Suprapubic skin (tissue), 4 donors: Measurements from ENCODE around the gene DPEP2. TPM values are rescaled to one million over a fixed set of nuclear protein-coding genes. Genes with fewer than 3 reads are reported as not detected.
"Not testable (repeated sequence)": the region's sequence is repeated elsewhere in the genome, so short reads cannot be mapped to it uniquely, and the experiment has no call there.

Source experiments
- DNase-seq, 2 donors: peaks; one replicate each; pipeline ENCODE4 v3.0.0-alpha.2; 2019; ENCODE audit warnings: low spot score in 2 of 2
- H3K27ac ChIP-seq: fragments of 200-600 bp; sonication (generic); one replicate; pipeline ENCODE4 v1.5.1; 2019
- H3K27me3 ChIP-seq: fragments of 200-600 bp; sonication (generic); one replicate; pipeline ENCODE4 v1.5.1; 2019
- H3K36me3 ChIP-seq: fragments of 200-600 bp; sonication (generic); one replicate; pipeline ENCODE4 v1.5.1; 2019
- H3K4me1 ChIP-seq: fragments of 200-600 bp; sonication (generic); one replicate; pipeline ENCODE4 v1.5.1; 2019
- H3K4me3 ChIP-seq: fragments of 200-600 bp; sonication (generic); one replicate; pipeline ENCODE4 v1.5.1; 2019; ENCODE audit warnings: mild to moderate bottlenecking
- H3K9me3 ChIP-seq: fragments of 200-600 bp; sonication (generic); one replicate; pipeline ENCODE4 v1.5.1; 2019
- EP300 ChIP-seq: sonication (generic); formaldehyde crosslinking; IDR thresholded peaks from one replicate; pipeline ENCODE4 v1.6.1; 2017; ENCODE audit warnings: antibody characterized with exemption
- POLR2A ChIP-seq, 2 donors: fragments of 450-650 bp; IDR thresholded peaks; one replicate each; pipeline ENCODE4 v1.6.1; 2017; ENCODE audit warnings: antibody characterized with exemption in 2 of 2, mild to moderate bottlenecking in 2 of 2, moderate library complexity in 2 of 2
- POLR2AphosphoS5 ChIP-seq, 3 donors: sonication (generic); formaldehyde crosslinking; IDR thresholded peaks; one replicate each; pipeline ENCODE4 v1.6.1; 2017; ENCODE audit warnings: antibody characterized with exemption in 3 of 3
- WGBS: methylation state at CpG from one replicate; pipeline ENCODE4 v1.1.5; 2018; 5-methylcytosine and 5-hydroxymethylcytosine counted together
- total RNA-seq, 4 donors: library from RNA; depleted of rRNA; stranded (reverse); fragments of >200 nt; gene quantifications; one replicate each; pipeline ENCODE4 v1.1.0, GENCODE V29; 2016
- TF ChIP-seq, protein P1 (sequence below), 2 donors: fragments of 200-600 bp in 1 of 2; fragments of 450-650 bp in 1 of 2; sonication (generic) in 1 of 2; IDR thresholded peaks; one replicate each; pipeline ENCODE4 v1.5.1; 2016 to 2019; ENCODE audit warnings: antibody characterized with exemption in 2 of 2, mild to moderate bottlenecking in 1 of 2, moderate library complexity in 1 of 2

DPEP2 gene
- total RNA-seq = under 1 TPM in 1 of 4 donors, not detected in 3; 0.56 TPM

DNA sequence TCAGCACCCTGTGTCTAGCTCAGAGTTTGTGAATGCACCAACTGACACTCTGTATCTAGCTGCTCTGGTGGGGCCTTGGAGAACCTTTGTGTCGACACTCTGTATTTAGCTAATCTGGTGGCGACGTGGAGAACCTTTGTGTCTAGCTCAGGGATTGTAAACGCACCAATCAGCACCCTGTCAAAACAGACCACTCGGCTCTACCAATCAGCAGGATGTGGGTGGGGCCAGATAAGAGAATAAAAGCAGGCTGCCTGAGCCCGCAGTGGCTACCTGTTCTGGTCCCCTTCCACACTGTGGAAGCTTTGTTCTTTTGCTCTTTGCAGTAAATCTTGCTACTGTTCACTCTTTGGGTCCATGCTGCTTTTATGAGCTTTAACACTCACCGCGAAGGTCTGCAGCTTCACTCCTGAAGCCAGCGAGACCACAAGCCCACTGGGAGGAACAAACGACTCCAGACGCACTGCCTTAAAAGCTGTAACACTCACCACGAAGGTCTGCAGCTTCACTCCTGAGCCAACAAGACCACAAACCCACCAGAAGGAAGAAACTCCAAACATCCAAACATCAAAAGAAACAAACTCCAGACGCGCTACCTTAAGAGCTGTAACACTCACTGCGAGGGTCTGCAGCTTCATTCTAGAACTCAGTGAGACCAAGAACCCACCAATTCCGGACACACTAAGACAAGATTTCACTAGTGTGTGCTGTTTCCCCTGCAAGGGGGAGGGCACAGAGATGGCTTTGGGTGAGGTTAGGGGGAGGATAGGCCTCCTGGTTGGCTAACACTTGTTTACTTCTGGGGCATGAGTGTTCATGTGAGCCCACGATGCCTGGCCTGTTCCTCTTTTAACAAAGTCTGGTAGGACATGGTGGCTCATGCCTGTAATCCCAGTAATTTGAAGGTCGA is at the start of gene DPEP2:
Gene DPEP2, minus strand, starts transcription at position 706 of the 910 bp plus-strand sequence. CDS start 6,272 bp downstream, outside the sequence.
- 70% methylated on average over 17 of the region's 18 CpGs for WGBS
- H3K4me1 ChIP-seq, H3K27me3 ChIP-seq, H3K9me3 ChIP-seq, DNase-seq, H3K36me3 ChIP-seq, H3K4me3 ChIP-seq: not testable (repeated sequence)
- H3K27ac ChIP-seq = peak within 1 kb of the TSS; percentile 39

- Histone ChIP-seq H3K9me3 (no peaks in the 10 kb centered on the region), H3K27ac (no peak overlapping the region), H3K4me1 (no peaks in the 10 kb centered on the region), H3K4me3 (no peak overlapping the region), H3K27me3 (no peaks in the 10 kb centered on the region), H3K36me3 (peaks cover 33% of the 10 kb centered on the region)
- no peak for DNase-seq
- 90% methylated on average over 2 of the region's 2 CpGs for WGBS
- TF ChIP-seq POLR2AphosphoS5 (IDR thresholded peaks at IDR 0.05) (no peak), EP300 (no peak), POLR2A (IDR thresholded peaks at IDR 0.05) (no peak)
- TF ChIP-seq, protein P1, sequence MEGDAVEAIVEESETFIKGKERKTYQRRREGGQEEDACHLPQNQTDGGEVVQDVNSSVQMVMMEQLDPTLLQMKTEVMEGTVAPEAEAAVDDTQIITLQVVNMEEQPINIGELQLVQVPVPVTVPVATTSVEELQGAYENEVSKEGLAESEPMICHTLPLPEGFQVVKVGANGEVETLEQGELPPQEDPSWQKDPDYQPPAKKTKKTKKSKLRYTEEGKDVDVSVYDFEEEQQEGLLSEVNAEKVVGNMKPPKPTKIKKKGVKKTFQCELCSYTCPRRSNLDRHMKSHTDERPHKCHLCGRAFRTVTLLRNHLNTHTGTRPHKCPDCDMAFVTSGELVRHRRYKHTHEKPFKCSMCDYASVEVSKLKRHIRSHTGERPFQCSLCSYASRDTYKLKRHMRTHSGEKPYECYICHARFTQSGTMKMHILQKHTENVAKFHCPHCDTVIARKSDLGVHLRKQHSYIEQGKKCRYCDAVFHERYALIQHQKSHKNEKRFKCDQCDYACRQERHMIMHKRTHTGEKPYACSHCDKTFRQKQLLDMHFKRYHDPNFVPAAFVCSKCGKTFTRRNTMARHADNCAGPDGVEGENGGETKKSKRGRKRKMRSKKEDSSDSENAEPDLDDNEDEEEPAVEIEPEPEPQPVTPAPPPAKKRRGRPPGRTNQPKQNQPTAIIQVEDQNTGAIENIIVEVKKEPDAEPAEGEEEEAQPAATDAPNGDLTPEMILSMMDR (IDR thresholded peaks at IDR 0.05) = no peak
Observed at GRCh38 chr16:68047987-68048386, 48.7 kb upstream of the DPEP2 start.

GRCh38 chr16:68046106-68046505 is 46.8 kb upstream of the DPEP2 start:
- peaks cover 27% of the 10 kb centered on the region for H3K36me3 ChIP-seq
- 81% methylated on average over 7 of the region's 7 CpGs for WGBS

DNA sequence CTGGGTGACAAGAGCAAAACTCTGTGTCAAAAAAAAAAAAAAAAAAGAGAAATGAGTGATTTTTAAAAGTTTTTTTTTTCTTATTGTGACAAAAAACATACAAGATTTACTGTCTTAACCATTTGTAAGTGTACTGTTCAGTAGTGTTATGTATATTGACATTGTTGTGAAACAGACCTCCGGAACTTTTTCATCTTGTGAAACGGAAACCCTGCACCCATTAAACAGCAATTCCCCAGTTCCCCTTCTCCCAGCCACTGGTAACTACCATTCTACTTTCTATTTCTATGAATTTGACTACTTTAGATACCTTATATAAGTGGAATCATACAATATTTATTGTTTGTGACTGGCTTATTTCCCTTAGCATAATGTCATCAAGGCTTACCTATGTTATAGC is 42.5 kb upstream of the DPEP2 start:
- Histone ChIP-seq H3K9me3 (no peaks in the 10 kb centered on the region), H3K27me3 (no peaks in the 10 kb centered on the region), H3K4me3 (no peak overlapping the region), H3K4me1 (no peaks in the 10 kb centered on the region), H3K36me3 (peaks cover 13% of the 10 kb centered on the region), H3K27ac (no peak overlapping the region)
- DNase-seq = no peak
- 81% methylated on average over 2 of the region's 2 CpGs for WGBS
- TF ChIP-seq, protein P1 (IDR thresholded peaks at IDR 0.05) = no peak
- TF ChIP-seq EP300 (no peak), POLR2A (IDR thresholded peaks at IDR 0.05) (no peak), POLR2AphosphoS5 (IDR thresholded peaks at IDR 0.05) (no peak)

More at GRCh38 chr16:68046106-68046505, 46.8 kb upstream of the DPEP2 start:
- Histone ChIP-seq H3K27ac (no peak overlapping the region), H3K27me3 (no peaks in the 10 kb centered on the region), H3K9me3 (no peaks in the 10 kb centered on the region), H3K4me3 (no peak overlapping the region), H3K4me1 (no peaks in the 10 kb centered on the region)
- DNase-seq = no peak
- TF ChIP-seq POLR2AphosphoS5 (IDR thresholded peaks at IDR 0.05) (no peak), POLR2A (IDR thresholded peaks at IDR 0.05) (no peak), EP300 (no peak)
- TF ChIP-seq, protein P1 (IDR thresholded peaks at IDR 0.05) = no peak

GRCh38 chr16:68040506-68041288 is 41.4 kb upstream of the DPEP2 start:
- TF ChIP-seq POLR2A (IDR thresholded peaks at IDR 0.05) (no peak), POLR2AphosphoS5 (IDR thresholded peaks at IDR 0.05) (no peak), EP300 (no peak)
- TF ChIP-seq, protein P1 (IDR thresholded peaks at IDR 0.05) = peak; percentile 84 to 88
- Histone ChIP-seq H3K4me1 (no peaks in the 10 kb centered on the region), H3K36me3 (peaks cover 18% of the 10 kb centered on the region), H3K9me3 (no peaks in the 10 kb centered on the region), H3K27me3 (no peaks in the 10 kb centered on the region), H3K27ac (no peak overlapping the region), H3K4me3 (no peak overlapping the region)
- 69% methylated on average over 12 of the region's 14 CpGs for WGBS
- DNase-seq = peak; percentile 86 to 91
